Chondrocyte (in vitro differentiated cells): ENCODE data around the gene RFXAP. TPM values are rescaled to one million over a fixed set of nuclear protein-coding genes. Genes with fewer than 3 reads are reported as not detected.
A peak's percentile ranks its signal among the peaks of the same experiment; 100 is the strongest.

Experiments
- DNase-seq: peaks from one replicate; pipeline ENCODE4 v3.0.0; 2021; ENCODE audit warnings: mixed read lengths, low spot score
- H3K27ac Mint-ChIP-seq: one replicate; pipeline ENCODE4 v1.8.0; 2021; ENCODE audit warnings: mild to moderate bottlenecking, moderate library complexity, mixed read lengths; ENCODE audit not compliant: unreplicated experiment
- H3K27me3 Mint-ChIP-seq: 2 replicates; pipeline ENCODE4 v1.8.0; 2021; ENCODE audit warnings: low read depth, mixed read lengths
- H3K36me3 Mint-ChIP-seq: 2 replicates; pipeline ENCODE4 v1.8.0; 2021; ENCODE audit warnings: low read depth, mixed read lengths
- H3K4me1 Mint-ChIP-seq: 2 replicates; pipeline ENCODE4 v1.8.0; 2021; ENCODE audit warnings: low read depth, mild to moderate bottlenecking, mixed read lengths
- H3K4me3 Mint-ChIP-seq: one replicate; pipeline ENCODE4 v1.8.0; 2021; ENCODE audit warnings: mild to moderate bottlenecking, moderate library complexity, mixed read lengths; ENCODE audit not compliant: unreplicated experiment
- H3K9me3 Mint-ChIP-seq: 2 replicates; pipeline ENCODE4 v1.8.0; 2021; ENCODE audit warnings: low read depth, mixed read lengths
- CTCF ChIP-seq: fragments of 200-600 bp; sonication (generic); IDR thresholded peaks from 2 replicates; pipeline ENCODE4 v1.5.0; 2021; ENCODE audit warnings: antibody characterized with exemption, mild to moderate bottlenecking, moderate library complexity
- total RNA-seq: library from RNA; stranded (reverse); gene quantifications from 3 replicates; pipeline ENCODE4 v1.2.1, GENCODE V29; 2021

Gene RFXAP
- total RNA-seq, 1 donor from 2014 or later: 5.0 TPM

- no peaks in the 10 kb centered on the region for H3K9me3 Mint-ChIP-seq
- no peaks in the 10 kb centered on the region for H3K4me1 Mint-ChIP-seq
- no peak for DNase-seq
- H3K36me3 Mint-ChIP-seq: no peaks in the 10 kb centered on the region
- no peak overlapping the region for H3K4me3 Mint-ChIP-seq
- no peak overlapping the region for H3K27ac Mint-ChIP-seq
- H3K27me3 Mint-ChIP-seq: no peaks in the 10 kb centered on the region
- TF ChIP-seq CTCF: no peak
Measured at GRCh38 chr13:36839281-36839680, 20.3 kb downstream of the RFXAP start.

- no peaks in the 10 kb centered on the region for H3K4me1 Mint-ChIP-seq
- no peaks in the 10 kb centered on the region for H3K27me3 Mint-ChIP-seq
- TF ChIP-seq CTCF: no peak
- no peak overlapping the region for H3K27ac Mint-ChIP-seq
- H3K36me3 Mint-ChIP-seq: no peaks in the 10 kb centered on the region
- H3K4me3 Mint-ChIP-seq: no peak overlapping the region
- DNase-seq: no peak
- H3K9me3 Mint-ChIP-seq: no peaks in the 10 kb centered on the region
Measured at GRCh38 chr13:36839981-36840380, 21.0 kb downstream of the RFXAP start.

GRCh38 chr13:36840718-36841250 is 21.8 kb downstream of the RFXAP start:
- Mint-ChIP-seq H3K4me3 (no peak overlapping the region), H3K36me3 (no peaks in the 10 kb centered on the region), H3K27ac (no peak overlapping the region), H3K27me3 (no peaks in the 10 kb centered on the region), H3K9me3 (no peaks in the 10 kb centered on the region), H3K4me1 (no peaks in the 10 kb centered on the region)
- TF ChIP-seq CTCF: no peak
- no peak for DNase-seq

- TF ChIP-seq CTCF: peak; percentile 45
- Mint-ChIP-seq H3K27me3 (no peaks in the 10 kb centered on the region), H3K9me3 (no peaks in the 10 kb centered on the region), H3K27ac (no peak overlapping the region), H3K4me3 (no peak overlapping the region), H3K36me3 (no peaks in the 10 kb centered on the region), H3K4me1 (no peaks in the 10 kb centered on the region)
- no peak for DNase-seq
Measured at GRCh38 chr13:36841391-36841790, 22.4 kb downstream of the RFXAP start.

GRCh38 chr13:36847606-36848005 is 28.6 kb downstream of the RFXAP start:
- Mint-ChIP-seq H3K4me3 (no peak overlapping the region), H3K27ac (no peak overlapping the region), H3K36me3 (peaks cover 4% of the 10 kb centered on the region), H3K27me3 (no peaks in the 10 kb centered on the region), H3K4me1 (no peaks in the 10 kb centered on the region), H3K9me3 (no peaks in the 10 kb centered on the region)
- no peak for DNase-seq
- TF ChIP-seq CTCF: no peak
